Measurements from ENCODE around the gene C12orf60.

- TF ChIP-seq EZH2 (IDR thresholded peaks at IDR 0.05; ENCODE audit: borderline replicate concordance) (no peak), EZH2phosphoT487 (IDR thresholded peaks at IDR 0.05; ENCODE audit: low read depth, severe bottlenecking, unreplicated experiment) (no peak)
Measured at GRCh38 chr12:14858513-14858912, 55.0 kb downstream of the C12orf60 start.
